Measurements from ENCODE around the gene ZFHX3. TPM values are rescaled to one million over a fixed set of nuclear protein-coding genes. Genes with fewer than 3 reads are reported as not detected.

ZFHX3 gene
- total RNA-seq, 2 donors from 2014 or later, result 9.2 to 18.9 TPM

DNA sequence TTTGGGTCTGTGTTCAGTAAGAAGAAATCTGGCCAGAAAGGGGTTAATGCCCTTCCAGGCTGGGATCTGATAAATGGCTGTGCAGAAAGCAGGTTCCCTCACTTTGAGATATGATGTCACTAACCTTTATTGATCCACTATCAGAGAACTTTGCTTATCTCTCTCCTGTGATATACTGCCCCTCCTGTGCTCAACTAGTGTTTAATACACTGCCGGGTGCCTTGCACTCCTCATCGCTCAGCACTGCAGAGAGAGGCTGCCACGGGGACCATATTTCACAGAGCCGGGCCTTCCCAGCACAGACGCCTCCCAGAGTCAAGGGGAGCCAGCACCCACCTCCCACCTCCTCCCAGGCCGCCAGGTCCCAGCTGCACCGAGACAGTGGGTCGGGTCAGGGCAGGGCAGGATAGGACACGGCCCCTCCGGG, 20.2 kb downstream of the ZFHX3 start:
- no peaks in the 10 kb centered on the region for H3K36me3 ChIP-seq
- H3K4me3 ChIP-seq, result no peak overlapping the region
- DNase-seq (ENCODE audit: low spot score), result no peak
- TF ChIP-seq CTCF (IDR thresholded peaks at IDR 0.05), result no peak
- H3K9me3 ChIP-seq, result no peaks in the 10 kb centered on the region
- H3K27ac ChIP-seq, result no peak overlapping the region
- peaks cover 0 to 32% of the 10 kb centered on the region in 2 donors for H3K4me1 ChIP-seq
- H3K27me3 ChIP-seq, result no peaks in the 10 kb centered on the region

DNA sequence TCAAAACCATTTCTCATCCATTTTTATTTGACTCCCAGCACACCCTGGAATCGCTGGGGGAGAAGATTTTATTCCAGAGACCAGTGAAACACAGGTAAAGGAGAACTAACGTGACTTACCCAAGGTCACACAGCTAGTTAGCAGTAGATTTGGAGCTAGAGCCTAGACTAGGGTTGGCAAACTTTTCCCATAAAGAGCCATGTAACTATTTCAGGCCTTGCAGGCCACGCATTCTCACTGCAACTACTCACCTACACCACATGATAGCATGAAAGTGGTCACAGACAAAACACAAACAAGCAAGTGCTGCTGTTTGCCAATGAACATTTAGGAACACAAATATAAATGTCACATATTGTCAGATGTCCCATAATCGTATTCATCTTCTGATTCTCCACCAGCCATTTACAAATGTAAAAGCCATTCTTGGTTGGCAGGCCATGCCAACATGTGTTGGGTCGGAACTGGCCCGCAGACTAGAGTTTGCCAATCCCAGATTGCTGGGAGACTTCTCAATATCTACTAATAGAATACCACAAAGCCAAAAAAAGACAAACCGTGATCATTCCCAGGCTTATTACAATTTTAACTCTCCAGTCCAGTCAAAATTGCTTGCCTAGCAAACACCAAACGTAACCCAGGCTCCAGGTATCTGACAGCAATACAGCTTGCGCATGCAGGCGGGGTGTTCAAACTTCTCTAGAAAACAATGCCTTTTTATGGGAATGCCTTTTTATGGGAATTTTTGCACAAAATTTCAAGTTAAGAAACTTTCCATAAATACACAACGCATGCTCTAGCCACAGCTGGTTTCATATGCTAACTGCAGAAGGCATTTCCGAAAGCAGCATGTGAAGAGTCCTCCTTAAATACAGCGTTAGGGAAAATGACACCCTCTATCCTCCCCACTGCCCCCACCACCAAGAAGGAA, 20.9 kb downstream of the ZFHX3 start:
- H3K4me1 ChIP-seq, result peaks cover 0 to 27% of the 10 kb centered on the region in 2 donors
- H3K4me3 ChIP-seq, result no peak overlapping the region
- no peak for TF ChIP-seq CTCF (IDR thresholded peaks at IDR 0.05)
- H3K27ac ChIP-seq, result no peak overlapping the region
- no peak for DNase-seq (ENCODE audit: low spot score)
- no peaks in the 10 kb centered on the region for H3K27me3 ChIP-seq
- H3K36me3 ChIP-seq, result no peaks in the 10 kb centered on the region
- no peaks in the 10 kb centered on the region for H3K9me3 ChIP-seq

GRCh38 chr16:73025856-73026210, 22.1 kb downstream of the ZFHX3 start:
- no peak overlapping the region for H3K4me3 ChIP-seq
- H3K27ac ChIP-seq, result peak overlapping the region; percentile 33 to 53
- no peak for DNase-seq (ENCODE audit: low spot score)
- no peaks in the 10 kb centered on the region for H3K9me3 ChIP-seq
- no peaks in the 10 kb centered on the region for H3K27me3 ChIP-seq
- TF ChIP-seq CTCF (IDR thresholded peaks at IDR 0.05), result no peak
- H3K4me1 ChIP-seq, result peaks cover 0 to 26% of the 10 kb centered on the region in 2 donors
- H3K36me3 ChIP-seq, result no peaks in the 10 kb centered on the region

DNA sequence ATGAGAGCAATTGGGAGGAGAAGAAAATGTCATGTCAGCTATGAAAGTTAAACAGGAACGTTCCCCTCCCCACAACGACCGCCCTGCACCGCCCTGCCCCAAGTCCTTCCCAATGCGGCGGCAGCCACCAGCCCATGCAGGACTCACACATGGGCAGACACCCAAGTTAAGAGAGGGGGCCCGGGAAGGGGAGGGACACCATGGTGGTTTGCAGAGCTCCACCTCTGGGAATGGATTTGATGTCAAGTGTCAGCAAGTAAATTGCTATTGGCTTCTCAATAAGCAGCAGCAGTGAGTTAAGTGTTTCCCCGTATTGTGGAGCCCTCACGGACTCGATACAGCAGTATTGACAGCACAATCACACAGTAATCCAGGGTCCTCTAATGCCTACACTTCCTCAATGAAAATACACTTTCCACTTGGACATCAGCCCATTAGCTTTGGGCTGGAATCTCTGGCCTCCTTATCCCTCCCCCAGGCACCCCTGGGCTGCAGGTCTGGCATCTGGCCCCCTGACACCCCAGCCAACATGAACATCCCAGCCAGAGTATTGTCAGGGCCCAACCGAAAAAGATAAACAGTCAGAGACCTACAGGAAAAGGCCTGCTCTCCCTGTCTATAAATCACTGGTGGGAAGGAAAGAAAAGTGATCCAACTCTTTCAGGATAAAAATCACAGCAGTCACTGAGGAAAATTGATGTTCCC, 22.6 kb downstream of the ZFHX3 start:
- no peaks in the 10 kb centered on the region for H3K9me3 ChIP-seq
- no peak for TF ChIP-seq CTCF (IDR thresholded peaks at IDR 0.05)
- H3K4me3 ChIP-seq, result no peak overlapping the region
- H3K27me3 ChIP-seq, result no peaks in the 10 kb centered on the region
- H3K4me1 ChIP-seq, result peaks cover 0 to 32% of the 10 kb centered on the region in 2 donors
- no peaks in the 10 kb centered on the region for H3K36me3 ChIP-seq
- DNase-seq (ENCODE audit: low spot score), result no peak
- H3K27ac ChIP-seq, result peak overlapping the region; percentile 33 to 53

DNA sequence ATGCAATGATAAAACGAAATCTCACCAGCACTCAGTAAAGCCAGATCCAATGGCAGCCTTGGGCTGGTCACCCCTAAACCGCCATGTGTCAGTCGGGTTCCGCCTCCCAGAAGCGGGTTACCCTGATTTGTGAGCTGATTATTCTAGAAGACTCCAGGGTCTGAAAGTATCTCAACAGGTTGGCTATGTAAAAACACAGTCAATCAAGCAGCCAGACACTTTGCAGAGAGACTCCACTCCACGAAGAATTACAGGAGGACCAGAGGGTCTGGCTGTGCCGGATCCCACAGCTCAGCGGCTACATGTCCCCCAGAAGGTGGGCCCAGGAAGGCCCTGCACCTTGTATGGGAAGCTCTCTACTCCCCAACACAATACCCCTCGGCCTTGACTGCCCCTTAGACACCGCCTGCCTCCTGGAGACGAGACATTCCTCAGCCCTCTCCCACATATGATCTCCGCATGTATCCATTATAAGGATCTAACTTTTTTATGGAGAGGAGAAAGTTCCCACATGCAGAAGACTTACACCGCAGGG, 23.3 kb downstream of the ZFHX3 start:
- Histone ChIP-seq H3K27ac (peak overlapping the region in 1 of 2 donors; percentile 33), H3K27me3 (no peaks in the 10 kb centered on the region), H3K4me1 (peaks cover 0 to 38% of the 10 kb centered on the region in 2 donors), H3K4me3 (no peak overlapping the region), H3K36me3 (no peaks in the 10 kb centered on the region), H3K9me3 (no peaks in the 10 kb centered on the region)
- no peak for DNase-seq (ENCODE audit: low spot score)
- no peak for TF ChIP-seq CTCF (IDR thresholded peaks at IDR 0.05)

Data from right atrium auricular region (tissue), 2 donors.